Retina (tissue), 1 donor: Measurements from ENCODE around the gene TMEM140.
"Not testable (repeated sequence)": the region's sequence is repeated elsewhere in the genome, so short reads cannot be mapped to it uniquely, and the experiment has no call there.

Source experiments
- DNase-seq: peaks from one replicate; pipeline ENCODE4 v3.0.0-alpha.2; 2016

Gene TMEM140

GRCh38 chr7:135147899-135148721 lies at the start of gene TMEM140:
Gene TMEM140, plus strand, starts transcription at chr7:135148072. Its CDS starts 16,370 bp downstream, at chr7:135164442.
- DNase-seq, result no peak

- no peak for DNase-seq
Observed at GRCh38 chr7:135098391-135098790, 49.5 kb upstream of the TMEM140 start.

GRCh38 chr7:135100856-135101255 lies 47.0 kb upstream of the TMEM140 start:
- DNase-seq, result no peak

GRCh38 chr7:135102372-135102771 lies 45.5 kb upstream of the TMEM140 start:
- no peak for DNase-seq

GRCh38 chr7:135109562-135109961 lies 38.3 kb upstream of the TMEM140 start:
- DNase-seq, result no peak

- DNase-seq, result no peak
Observed at GRCh38 chr7:135109976-135110375, 37.9 kb upstream of the TMEM140 start.

DNA sequence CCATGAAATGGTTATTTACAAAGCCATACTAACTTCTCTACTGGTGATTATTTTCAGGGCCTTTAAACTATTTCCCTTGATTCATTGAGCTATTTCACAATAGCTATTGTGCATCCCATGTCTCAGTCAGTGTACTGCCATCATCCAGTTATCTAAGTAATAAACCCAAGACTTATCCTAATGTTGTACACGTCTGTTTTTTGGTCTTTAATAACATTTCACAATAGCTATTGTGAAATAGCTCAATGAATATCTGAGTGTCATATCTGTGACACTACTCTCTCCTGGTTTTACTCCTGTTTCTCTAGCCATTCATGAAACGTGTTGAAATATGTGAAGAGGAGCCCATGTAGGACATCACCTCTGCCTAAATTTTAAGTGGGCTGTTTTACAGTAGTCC lies 36.5 kb upstream of the TMEM140 start:
- DNase-seq, result no peak

DNA sequence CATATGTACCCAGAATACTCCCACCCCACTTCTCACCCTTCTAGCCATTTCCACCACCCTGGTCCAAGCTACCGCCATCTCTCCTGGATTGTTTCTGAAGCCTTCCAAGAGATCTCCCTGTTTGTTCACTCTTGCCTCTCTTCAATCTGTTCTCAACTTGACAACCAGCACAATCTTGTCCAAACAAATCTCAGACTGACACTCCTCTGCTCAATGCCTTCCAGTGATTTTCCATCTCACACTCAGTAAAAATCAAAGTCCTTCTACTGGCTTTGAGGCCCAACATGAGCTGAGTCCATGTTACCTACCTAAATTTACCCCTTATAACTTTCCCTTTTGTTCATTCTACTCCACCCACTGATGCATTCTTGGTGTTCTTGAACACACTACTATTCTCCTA lies 33.2 kb upstream of the TMEM140 start:
- no peak for DNase-seq

GRCh38 chr7:135117096-135117495 lies 30.8 kb upstream of the TMEM140 start:
- no peak for DNase-seq

DNA sequence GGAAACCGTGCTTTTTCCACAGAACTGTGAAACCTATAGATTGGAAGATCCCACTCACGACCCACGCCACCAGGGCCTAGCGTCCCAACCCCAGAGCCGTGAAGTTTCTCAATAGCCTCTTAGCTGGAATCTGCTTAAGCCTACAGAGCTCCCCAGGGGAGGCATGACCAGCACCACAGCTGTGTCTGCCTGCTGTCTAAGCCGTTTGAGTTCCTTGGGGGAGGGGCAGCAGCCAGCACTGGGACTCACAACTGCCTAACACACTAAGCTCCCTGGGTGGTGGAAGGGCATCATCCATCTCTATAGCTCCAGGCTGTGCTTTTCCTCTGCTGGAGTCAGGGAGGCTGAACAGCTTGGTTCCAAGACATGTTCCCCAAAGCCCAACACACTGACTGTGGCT lies 26.0 kb upstream of the TMEM140 start:
- DNase-seq, result no peak

GRCh38 chr7:135124631-135125030 lies 23.2 kb upstream of the TMEM140 start:
- not testable (repeated sequence) for DNase-seq

- DNase-seq, result no peak
Observed at GRCh38 chr7:135128931-135129330, 18.9 kb upstream of the TMEM140 start.

- no peak for DNase-seq
Observed at GRCh38 chr7:135129579-135129978, 18.3 kb upstream of the TMEM140 start.

DNA sequence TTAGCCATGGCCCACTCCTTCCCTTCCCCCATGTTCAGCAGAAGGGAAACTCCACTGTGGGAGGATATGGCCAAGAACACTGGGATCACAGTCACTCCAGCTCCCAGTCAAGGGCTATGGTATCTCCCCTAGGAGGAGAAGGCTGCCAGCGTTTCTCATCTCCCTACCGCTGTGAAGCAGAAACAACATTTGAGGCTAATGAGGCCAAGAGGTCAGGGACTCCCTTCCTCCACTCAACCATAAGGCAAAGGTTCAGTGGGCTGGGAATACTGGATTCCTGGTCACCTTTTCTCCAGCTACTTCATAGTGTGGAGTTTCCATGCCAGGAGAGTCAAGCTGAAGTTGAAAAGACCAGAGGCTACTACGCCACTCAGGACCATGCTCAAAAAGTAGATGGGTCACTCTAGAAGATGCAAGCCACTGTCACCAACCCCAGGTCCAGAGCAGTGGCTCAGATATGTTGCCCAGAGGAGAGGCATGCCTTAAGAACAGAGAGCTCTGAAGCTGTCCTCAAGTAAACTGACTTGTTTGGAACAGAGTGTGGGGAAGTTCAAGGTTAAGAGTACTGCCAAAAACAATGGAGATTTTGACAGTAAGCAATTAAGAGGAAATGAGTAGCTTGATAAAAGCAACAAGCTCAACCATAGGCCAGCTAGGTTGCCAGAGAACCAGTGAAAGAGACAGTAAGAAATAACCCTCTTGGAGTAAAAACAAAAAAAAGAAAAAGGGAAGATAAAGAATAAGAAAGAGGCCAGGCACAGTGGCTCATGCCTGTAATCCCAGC lies 3.8 kb upstream of the TMEM140 start:
- DNase-seq, result no peak

DNA sequence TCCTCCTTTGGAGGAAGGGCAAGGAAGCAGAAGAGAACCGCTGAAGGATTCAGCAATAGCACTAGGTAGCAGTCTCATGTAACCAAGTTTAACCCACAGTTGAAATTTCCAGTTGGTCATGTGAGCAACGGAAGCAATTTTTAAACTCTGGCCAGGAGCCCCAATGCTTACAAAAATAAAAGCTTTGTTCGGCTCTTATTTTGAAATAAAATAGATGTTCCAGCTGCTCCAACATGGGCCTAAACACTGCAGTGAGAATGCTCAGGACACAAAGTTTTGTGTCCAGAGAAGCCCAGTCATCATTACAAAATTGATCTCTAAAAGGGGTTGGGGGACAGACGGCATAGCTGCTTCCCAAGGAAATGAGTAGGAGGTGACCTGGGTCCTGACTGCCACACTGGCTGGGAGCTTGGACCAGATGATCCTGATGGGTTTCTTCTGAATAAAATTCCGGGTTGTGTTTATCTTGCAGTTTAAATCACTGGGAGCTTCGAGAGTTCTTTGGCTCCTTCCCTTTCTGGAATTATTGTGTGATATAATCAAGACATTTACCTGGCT lies 452 bp upstream of the TMEM140 start:
- DNase-seq, result no peak

DNA sequence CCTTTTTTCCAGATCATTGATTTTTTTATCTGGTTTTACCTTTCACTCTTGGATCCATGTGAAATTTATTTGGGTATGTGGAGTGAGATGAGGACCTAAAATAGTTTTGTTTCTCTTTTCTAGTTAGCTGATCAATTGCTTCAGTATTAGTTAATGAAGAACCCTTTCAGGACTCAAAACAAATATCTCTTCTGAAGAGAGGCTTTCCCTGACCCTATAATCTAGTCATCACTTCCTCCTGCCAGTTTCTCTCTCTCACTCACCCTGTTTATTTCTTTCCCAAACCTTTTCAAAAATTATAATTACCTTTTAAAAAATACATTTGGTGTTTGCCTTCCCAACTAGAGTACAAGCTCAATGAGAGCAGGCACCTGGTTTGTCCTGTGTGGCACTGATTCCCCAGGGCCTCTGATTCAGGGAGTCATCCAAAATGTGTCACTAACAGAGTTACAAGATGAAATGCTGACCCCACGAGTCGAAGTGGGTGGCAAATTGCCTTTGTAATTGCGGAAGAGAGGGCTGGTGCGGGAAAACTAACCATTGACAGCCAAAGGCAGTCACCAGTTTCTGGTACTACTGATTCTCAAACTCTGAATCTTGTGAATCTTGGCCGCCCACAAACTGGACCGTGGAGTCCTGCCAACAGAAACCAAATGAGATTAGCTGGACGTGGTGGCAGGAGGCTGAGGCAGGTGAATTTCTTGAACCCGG lies 2.4 kb downstream of the TMEM140 start:
- DNase-seq, result no peak

GRCh38 chr7:135151132-135151531 lies 3.3 kb downstream of the TMEM140 start:
- no peak for DNase-seq

DNA sequence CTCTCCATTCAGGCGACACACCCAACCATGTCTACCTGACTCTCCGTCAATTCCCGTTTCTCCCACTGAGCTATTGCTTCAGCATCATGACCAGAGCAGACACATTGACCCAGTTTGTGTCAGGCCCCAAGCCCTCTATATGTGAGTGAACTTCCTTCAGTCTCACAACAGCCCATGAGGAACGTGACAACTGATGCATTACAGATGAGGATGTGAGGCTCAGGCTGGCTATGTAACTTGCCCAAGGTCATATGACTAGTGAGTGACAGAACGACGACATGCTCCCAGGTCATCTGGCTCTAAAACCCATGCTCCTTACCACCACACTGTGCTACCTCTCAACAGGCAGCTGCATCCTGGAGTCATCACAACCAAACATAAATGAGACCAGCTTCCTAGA lies 3.7 kb downstream of the TMEM140 start:
- DNase-seq, result no peak

DNA sequence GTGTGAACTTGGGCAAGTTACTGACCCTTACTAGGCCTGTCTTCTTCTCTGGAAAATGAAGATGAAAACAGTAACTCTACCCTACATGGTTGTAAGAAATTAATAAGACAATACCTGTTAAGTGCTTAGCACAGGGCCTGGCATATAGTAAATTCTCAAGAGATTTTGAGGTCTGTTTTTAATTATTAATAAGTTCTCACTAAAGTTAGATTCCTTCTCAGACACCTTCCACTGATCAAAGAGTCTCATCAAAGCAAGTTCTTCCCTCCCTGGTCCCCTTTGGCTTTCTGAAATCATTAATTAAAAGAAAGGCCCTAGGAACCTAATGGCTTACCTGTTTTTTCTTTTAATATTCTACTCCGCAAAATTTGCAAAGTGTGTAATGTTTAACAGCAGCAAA lies 4.6 kb downstream of the TMEM140 start:
- no peak for DNase-seq

GRCh38 chr7:135154734-135155133 lies 6.9 kb downstream of the TMEM140 start:
- DNase-seq, result no peak

DNA sequence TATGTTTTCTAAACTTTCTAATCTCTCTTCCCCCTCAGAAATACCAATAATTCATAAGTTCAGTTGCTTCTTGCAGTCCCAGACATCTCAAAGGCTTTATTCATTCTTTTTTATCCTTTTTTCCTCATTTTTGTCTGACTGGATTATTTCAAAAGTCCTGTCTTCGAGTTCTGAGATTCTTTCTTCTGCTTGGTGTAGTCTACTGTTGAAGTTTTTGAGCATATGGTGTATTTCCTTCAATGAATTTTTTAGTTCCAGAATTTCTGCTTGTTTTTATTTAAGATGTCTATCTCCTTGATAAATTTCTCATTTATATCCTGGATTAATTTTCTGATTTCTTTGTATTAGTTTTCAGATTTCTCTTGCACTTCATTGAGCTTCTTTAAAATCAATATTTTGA lies 8.4 kb downstream of the TMEM140 start:
- DNase-seq, result no peak

DNA sequence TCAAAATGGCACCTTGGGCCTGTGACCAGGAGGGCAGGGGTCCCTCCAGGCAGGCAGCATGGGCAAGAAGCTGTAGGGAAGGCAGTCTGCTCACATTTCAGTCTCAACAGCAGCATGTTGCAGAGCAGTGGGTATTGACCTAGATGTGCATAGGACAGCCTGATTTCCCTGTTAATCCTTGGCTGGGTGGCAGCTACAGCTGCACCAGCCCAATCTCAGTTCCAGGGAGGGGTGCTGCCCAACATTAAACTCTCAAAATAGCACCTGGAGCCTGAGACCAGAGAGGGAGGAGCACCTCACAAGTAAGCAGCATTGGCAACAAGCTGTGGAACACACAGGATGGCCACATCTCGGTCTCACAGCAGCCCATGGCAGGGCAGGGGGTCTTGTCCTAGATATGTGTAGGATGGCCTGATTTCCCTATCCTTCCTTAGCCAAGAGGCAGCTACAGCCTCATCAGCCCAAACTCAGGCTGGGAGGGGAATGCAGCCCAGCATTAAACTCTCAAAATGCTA lies 10.3 kb downstream of the TMEM140 start:
- no peak for DNase-seq

DNA sequence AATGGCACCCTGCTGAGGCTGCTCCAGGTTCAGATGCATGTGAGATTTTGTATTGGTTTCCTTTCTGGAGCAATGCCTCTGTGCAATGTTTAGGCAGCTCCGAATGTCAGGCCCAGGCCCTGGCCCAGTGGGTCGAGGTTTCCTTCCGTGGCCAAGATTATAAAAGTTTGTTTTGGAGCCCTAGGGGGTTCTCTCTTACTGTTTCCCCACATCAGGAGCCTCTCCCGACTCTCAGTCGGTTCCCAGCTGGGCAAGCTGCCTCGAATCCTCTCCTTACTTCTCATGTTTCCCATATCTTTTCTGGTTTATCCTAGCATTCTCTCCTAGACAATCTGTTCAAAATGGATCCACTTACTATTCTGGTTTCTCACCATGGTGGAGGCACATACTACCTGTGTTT lies 11.0 kb downstream of the TMEM140 start:
- no peak for DNase-seq
